Thyroid gland (tissue), 4 donors: ENCODE results near the gene RALY. TPM values are rescaled to one million over a fixed set of nuclear protein-coding genes. Genes with fewer than 3 reads are reported as not detected.
A peak's percentile ranks its signal among the peaks of the same experiment; 100 is the strongest.

Source experiments
- DNase-seq, 2 donors: peaks; one replicate each; pipeline ENCODE4 v3.0.0-alpha.2; 2019
- H3K27ac ChIP-seq, 3 donors: fragments of 200-600 bp; sonication (generic); 1 replicate in 2 of 3; 2 replicates in 1 of 3; pipeline ENCODE4 v1.5.1; 2016 to 2019; ENCODE audit warnings: mild to moderate bottlenecking in 1 of 3, moderate library complexity in 1 of 3
- H3K27me3 ChIP-seq: fragments of 200-600 bp; sonication (generic); one replicate; pipeline ENCODE4 v1.5.1; 2019
- H3K36me3 ChIP-seq, 2 donors: fragments of 200-600 bp; sonication (generic); one replicate each; pipeline ENCODE4 v1.5.1; 2016 to 2019
- H3K4me1 ChIP-seq, 2 donors: fragments of 200-600 bp; sonication (generic); one replicate each; pipeline ENCODE4 v1.5.1; 2017 to 2019
- H3K4me3 ChIP-seq, 3 donors: fragments of 200-600 bp; sonication (generic); replicated peaks in 1 of 3; 1 replicate in 2 of 3; 2 replicates in 1 of 3; pipeline ENCODE4 v1.5.1; 2016; ENCODE audit warnings: mild to moderate bottlenecking in 1 of 3
- H3K9me3 ChIP-seq: fragments of 200-600 bp; sonication (generic); one replicate; pipeline ENCODE4 v1.5.1; 2017
- CTCF ChIP-seq, 6 experiments: fragments of 200-600 bp in 3 of 6; fragments of 450-650 bp in 3 of 6; sonication (generic) in 3 of 6; IDR thresholded peaks; one replicate each; pipeline ENCODE4 v1.5.1; 2016 to 2019; ENCODE audit warnings: antibody characterized with exemption in 6 of 6, mild to moderate bottlenecking in 2 of 6, inconsistent platforms in 1 of 6, moderate library complexity in 1 of 6
- POLR2A ChIP-seq, 2 donors: fragments of 450-650 bp; IDR thresholded peaks; one replicate each; pipeline ENCODE4 v1.6.1; 2017; ENCODE audit warnings: antibody characterized with exemption in 2 of 2, mild to moderate bottlenecking in 2 of 2, moderate library complexity in 1 of 2
- WGBS, 2 donors: methylation state at CpG; one replicate each; pipeline ENCODE4 v1.1.5; 2017; 5-methylcytosine and 5-hydroxymethylcytosine counted together
- intact Hi-C: fragments of 100-400 bp; cut with DNase I; formaldehyde crosslinking; loops from one replicate; pipeline ENCODE4 v1.15.1; 2023
- total RNA-seq, 4 donors: library from RNA; depleted of rRNA; stranded (reverse); fragments of >200 nt; gene quantifications; one replicate each; pipeline ENCODE4 v1.2.3, GENCODE V29; 2016

RALY gene
- total RNA-seq, 4 donors from 2014 or later = 124 to 208 (median 151) TPM

GRCh38 chr20:34016736-34017135 lies 23.0 kb downstream of the RALY start:
- Histone ChIP-seq H3K27ac (peak overlapping the region in 2 of 3 donors; percentile 86 to 98), H3K4me1 (peaks cover 71 to 86% of the 10 kb centered on the region in 2 donors), H3K27me3 (no peaks in the 10 kb centered on the region), H3K4me3 (no peak overlapping the region), H3K36me3 (no peaks in the 10 kb centered on the region), H3K9me3 (no peaks in the 10 kb centered on the region)
- no peak for TF ChIP-seq POLR2A (IDR thresholded peaks at IDR 0.05)
- TF ChIP-seq CTCF (IDR thresholded peaks at IDR 0.05) = no peak
- WGBS, 2 donors = 70 to 74% methylated on average over 5 of the region's 5 CpGs
- DNase-seq = no peak
- intact Hi-C loops = no loop called here

GRCh38 chr20:34017610-34018009 lies 23.9 kb downstream of the RALY start:
- Histone ChIP-seq H3K27ac (peak overlapping the region; percentile 86 to 98 (median 86)), H3K4me3 (no peak overlapping the region), H3K27me3 (no peaks in the 10 kb centered on the region), H3K36me3 (no peaks in the 10 kb centered on the region), H3K4me1 (peaks cover 80 to 92% of the 10 kb centered on the region in 2 donors), H3K9me3 (no peaks in the 10 kb centered on the region)
- TF ChIP-seq CTCF (IDR thresholded peaks at IDR 0.05) (no peak), POLR2A (IDR thresholded peaks at IDR 0.05) (no peak)
- intact Hi-C loops = no loop called here
- DNase-seq = no peak
- WGBS, 2 donors = 81 to 100% methylated on average over 1 of the region's 1 CpG

- intact Hi-C loops = no loop called here
- Histone ChIP-seq H3K9me3 (no peaks in the 10 kb centered on the region), H3K4me1 (peaks cover 85 to 94% of the 10 kb centered on the region in 2 donors), H3K4me3 (no peak overlapping the region), H3K36me3 (no peaks in the 10 kb centered on the region), H3K27me3 (no peaks in the 10 kb centered on the region), H3K27ac (peak overlapping the region; percentile 86 to 98 (median 86))
- no peak for TF ChIP-seq CTCF (IDR thresholded peaks at IDR 0.05)
- peak in 1 of 2 donors; percentile 19 for TF ChIP-seq POLR2A (IDR thresholded peaks at IDR 0.05)
- WGBS, 2 donors = 19 to 34% methylated on average over 1 of the region's 1 CpG
- DNase-seq = peak; percentile 51 to 53
Measured at GRCh38 chr20:34018166-34018565, 24.5 kb downstream of the RALY start.

- H3K4me3 ChIP-seq = no peak overlapping the region
- H3K36me3 ChIP-seq = no peaks in the 10 kb centered on the region
- TF ChIP-seq POLR2A (IDR thresholded peaks at IDR 0.05) (peak in 1 of 2 donors; percentile 26), CTCF (IDR thresholded peaks at IDR 0.05) (peak in 4 of 6 experiments; percentile 3 to 42 (median 33))
- H3K4me1 ChIP-seq = peaks cover 92 to 95% of the 10 kb centered on the region in 2 donors
- WGBS, 2 donors = 43 to 52% methylated on average over 4 of the region's 4 CpGs
- H3K27me3 ChIP-seq = no peaks in the 10 kb centered on the region
- H3K9me3 ChIP-seq = no peaks in the 10 kb centered on the region
- peak in 1 of 2 donors; percentile 28 for DNase-seq
- peak overlapping the region; percentile 80 to 98 (median 89) for H3K27ac ChIP-seq
- intact Hi-C loops = no loop called here
Measured at GRCh38 chr20:34022151-34022838, 28.6 kb downstream of the RALY start.

GRCh38 chr20:34022839-34023234 lies 29.1 kb downstream of the RALY start:
- intact Hi-C loops = no loop called here
- H3K4me3 ChIP-seq = no peak overlapping the region
- peaks cover 87 to 94% of the 10 kb centered on the region in 2 donors for H3K4me1 ChIP-seq
- H3K9me3 ChIP-seq = no peaks in the 10 kb centered on the region
- no peaks in the 10 kb centered on the region for H3K27me3 ChIP-seq
- TF ChIP-seq POLR2A (IDR thresholded peaks at IDR 0.05) = no peak
- no peak for TF ChIP-seq CTCF (IDR thresholded peaks at IDR 0.05)
- H3K27ac ChIP-seq = peak overlapping the region; percentile 80 to 98 (median 89)
- peak; percentile 34 to 37 for DNase-seq
- 46 to 50% methylated on average over 3 of the region's 3 CpGs for WGBS, 2 donors
- H3K36me3 ChIP-seq = no peaks in the 10 kb centered on the region
